ENCODE results near the gene NCSTN. TPM values are rescaled to one million over a fixed set of nuclear protein-coding genes. Genes with fewer than 3 reads are reported as not detected.

NCSTN gene
- total RNA-seq, 4 donors from 2014 or later: 30.6 to 101 (median 67.3) TPM

DNA sequence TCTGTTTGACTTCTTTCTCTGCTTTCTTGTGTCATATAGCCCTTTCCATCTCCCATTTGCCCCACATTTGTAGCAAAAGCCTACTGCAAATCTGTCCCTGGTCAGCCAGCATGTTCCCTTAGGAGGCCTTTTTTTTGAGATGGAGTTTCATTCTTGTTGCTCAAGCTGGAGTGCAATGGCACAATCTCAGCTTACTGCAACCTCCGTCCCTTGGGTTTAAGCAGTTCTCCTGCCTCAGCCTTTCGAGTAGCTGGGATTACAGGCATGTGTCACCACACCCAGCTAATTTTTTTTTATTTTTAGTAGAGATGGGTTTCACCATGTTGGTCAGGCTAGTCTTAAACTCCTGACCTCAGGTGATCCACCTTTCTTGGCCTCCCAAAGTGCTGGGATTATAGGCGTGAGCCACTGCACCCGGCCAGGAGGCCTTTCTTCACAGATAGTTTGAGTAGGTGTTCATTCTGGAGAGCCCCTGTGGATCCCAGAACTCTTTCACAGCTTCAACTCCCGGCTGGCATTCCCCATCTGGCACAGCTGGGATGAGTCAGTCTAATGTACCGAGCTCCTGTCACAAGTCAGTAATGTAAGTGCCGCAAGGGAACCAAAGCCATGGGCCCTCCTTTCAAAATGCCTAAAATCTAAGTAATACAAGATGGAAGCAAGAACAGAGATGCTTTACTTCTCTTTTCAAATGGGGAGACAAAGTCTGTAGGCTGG, 14.3 kb downstream of the NCSTN start:
- no peaks in the 10 kb centered on the region for H3K9me3 ChIP-seq
- intact Hi-C loops (cut with DNase I; ENCODE audit: low total_unique reads) (no loop called here), in situ Hi-C loops (cut with MboI; ENCODE audit: low pct_ligation_motif_present in 1 of 4, low pct_unique_long_range_greater_than_20kb in 1 of 4, low sequenced_read_pairs in 3 of 4) (no loop called here)
- DNase-seq: no peak
- H3K4me3 ChIP-seq: no peak overlapping the region
- no peaks in the 10 kb centered on the region for H3K4me1 ChIP-seq
- TF ChIP-seq POLR2A (IDR thresholded peaks at IDR 0.05) (no peak), EP300 (IDR thresholded peaks at IDR 0.05; ENCODE audit: low read depth) (no peak), POLR2AphosphoS5 (IDR thresholded peaks at IDR 0.05) (no peak)
- TF ChIP-seq, protein P1, sequence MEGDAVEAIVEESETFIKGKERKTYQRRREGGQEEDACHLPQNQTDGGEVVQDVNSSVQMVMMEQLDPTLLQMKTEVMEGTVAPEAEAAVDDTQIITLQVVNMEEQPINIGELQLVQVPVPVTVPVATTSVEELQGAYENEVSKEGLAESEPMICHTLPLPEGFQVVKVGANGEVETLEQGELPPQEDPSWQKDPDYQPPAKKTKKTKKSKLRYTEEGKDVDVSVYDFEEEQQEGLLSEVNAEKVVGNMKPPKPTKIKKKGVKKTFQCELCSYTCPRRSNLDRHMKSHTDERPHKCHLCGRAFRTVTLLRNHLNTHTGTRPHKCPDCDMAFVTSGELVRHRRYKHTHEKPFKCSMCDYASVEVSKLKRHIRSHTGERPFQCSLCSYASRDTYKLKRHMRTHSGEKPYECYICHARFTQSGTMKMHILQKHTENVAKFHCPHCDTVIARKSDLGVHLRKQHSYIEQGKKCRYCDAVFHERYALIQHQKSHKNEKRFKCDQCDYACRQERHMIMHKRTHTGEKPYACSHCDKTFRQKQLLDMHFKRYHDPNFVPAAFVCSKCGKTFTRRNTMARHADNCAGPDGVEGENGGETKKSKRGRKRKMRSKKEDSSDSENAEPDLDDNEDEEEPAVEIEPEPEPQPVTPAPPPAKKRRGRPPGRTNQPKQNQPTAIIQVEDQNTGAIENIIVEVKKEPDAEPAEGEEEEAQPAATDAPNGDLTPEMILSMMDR (IDR thresholded peaks at IDR 0.05): no peak
- no peaks in the 10 kb centered on the region for H3K27me3 ChIP-seq
- H3K27ac ChIP-seq: no peak overlapping the region
- WGBS, 2 donors (ENCODE audit: low coverage in 1 of 2): 91% methylated on average over 7 of the region's 7 CpGs; no CpG with 5 or more reads in 1 of the 2 donors
- H3K36me3 ChIP-seq: peaks cover 0 to 49% (median 21%) of the 10 kb centered on the region in 4 donors

DNA sequence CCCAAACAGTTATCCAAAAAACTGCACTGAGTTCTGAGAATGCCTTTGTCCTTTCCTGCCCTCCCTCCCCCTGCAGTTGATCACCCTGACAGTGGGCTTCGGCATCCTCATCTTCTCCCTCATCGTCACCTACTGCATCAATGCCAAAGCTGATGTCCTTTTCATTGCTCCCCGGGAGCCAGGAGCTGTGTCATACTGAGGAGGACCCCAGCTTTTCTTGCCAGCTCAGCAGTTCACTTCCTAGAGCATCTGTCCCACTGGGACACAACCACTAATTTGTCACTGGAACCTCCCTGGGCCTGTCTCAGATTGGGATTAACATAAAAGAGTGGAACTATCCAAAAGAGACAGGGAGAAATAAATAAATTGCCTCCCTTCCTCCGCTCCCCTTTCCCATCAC, 14.9 kb downstream of the NCSTN start:
- Histone ChIP-seq H3K27me3 (no peaks in the 10 kb centered on the region), H3K4me1 (no peaks in the 10 kb centered on the region), H3K27ac (no peak overlapping the region), H3K9me3 (no peaks in the 10 kb centered on the region), H3K4me3 (no peak overlapping the region), H3K36me3 (peaks cover 0 to 43% (median 21%) of the 10 kb centered on the region in 4 donors)
- in situ Hi-C loops (cut with MboI; ENCODE audit: low pct_ligation_motif_present in 1 of 4, low pct_unique_long_range_greater_than_20kb in 1 of 4, low sequenced_read_pairs in 3 of 4): no loop called here
- no peak for DNase-seq
- intact Hi-C loops (cut with DNase I; ENCODE audit: low total_unique reads): no loop called here
- TF ChIP-seq EP300 (IDR thresholded peaks at IDR 0.05; ENCODE audit: low read depth) (no peak), POLR2AphosphoS5 (IDR thresholded peaks at IDR 0.05) (no peak), POLR2A (IDR thresholded peaks at IDR 0.05) (no peak)
- TF ChIP-seq, protein P1 (IDR thresholded peaks at IDR 0.05): no peak
- WGBS, 2 donors (ENCODE audit: low coverage in 1 of 2): 85 to 100% methylated on average over 2 to 4 of the region's 4 CpGs

DNA sequence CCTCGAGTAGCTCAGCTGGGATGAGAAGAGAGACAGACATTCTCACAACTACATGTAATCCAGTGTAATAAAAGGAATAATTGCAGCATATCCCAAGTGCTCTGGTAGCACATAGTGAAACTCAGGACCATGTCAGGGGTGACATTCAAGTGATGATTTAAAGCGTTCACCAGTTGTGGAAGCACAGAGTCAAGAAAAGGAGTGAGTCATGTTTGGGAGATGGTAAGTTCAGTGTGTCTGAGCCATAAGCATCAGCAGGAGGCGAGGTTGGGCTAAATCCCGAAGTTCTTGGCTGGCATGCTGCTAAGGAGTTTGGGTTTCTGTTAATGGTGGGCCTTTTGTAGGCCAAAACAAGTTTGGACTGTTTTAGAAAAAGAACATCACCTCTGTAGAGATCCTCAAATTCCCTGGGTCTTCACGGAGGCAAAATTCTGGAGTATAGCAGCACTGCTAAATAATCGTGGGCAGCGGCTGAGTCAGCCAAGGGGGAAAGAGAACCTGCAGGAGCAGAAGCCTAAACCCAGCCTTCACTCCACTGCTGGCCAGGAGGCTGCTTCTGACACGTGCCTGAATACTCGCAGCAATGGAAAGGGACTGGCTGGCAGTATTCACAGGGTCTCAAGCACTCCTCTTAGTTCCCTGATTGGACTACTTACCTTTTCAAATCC, 16.5 kb downstream of the NCSTN start:
- H3K36me3 ChIP-seq: peaks cover 0 to 27% (median 12%) of the 10 kb centered on the region in 4 donors
- no peaks in the 10 kb centered on the region for H3K9me3 ChIP-seq
- no peak for DNase-seq
- no peak overlapping the region for H3K27ac ChIP-seq
- no peaks in the 10 kb centered on the region for H3K4me1 ChIP-seq
- intact Hi-C loops (cut with DNase I; ENCODE audit: low total_unique reads) (no loop called here), in situ Hi-C loops (cut with MboI; ENCODE audit: low pct_ligation_motif_present in 1 of 4, low pct_unique_long_range_greater_than_20kb in 1 of 4, low sequenced_read_pairs in 3 of 4) (no loop called here)
- H3K27me3 ChIP-seq: no peaks in the 10 kb centered on the region
- no peak overlapping the region for H3K4me3 ChIP-seq
- WGBS, 2 donors (ENCODE audit: low coverage in 1 of 2): 85% methylated on average over 4 to 9 of the region's 9 CpGs
- TF ChIP-seq EP300 (IDR thresholded peaks at IDR 0.05; ENCODE audit: low read depth): no peak
- no peak for TF ChIP-seq POLR2AphosphoS5 (IDR thresholded peaks at IDR 0.05)
- TF ChIP-seq POLR2A (IDR thresholded peaks at IDR 0.05): no peak
- TF ChIP-seq, protein P1 (IDR thresholded peaks at IDR 0.05): no peak

DNA sequence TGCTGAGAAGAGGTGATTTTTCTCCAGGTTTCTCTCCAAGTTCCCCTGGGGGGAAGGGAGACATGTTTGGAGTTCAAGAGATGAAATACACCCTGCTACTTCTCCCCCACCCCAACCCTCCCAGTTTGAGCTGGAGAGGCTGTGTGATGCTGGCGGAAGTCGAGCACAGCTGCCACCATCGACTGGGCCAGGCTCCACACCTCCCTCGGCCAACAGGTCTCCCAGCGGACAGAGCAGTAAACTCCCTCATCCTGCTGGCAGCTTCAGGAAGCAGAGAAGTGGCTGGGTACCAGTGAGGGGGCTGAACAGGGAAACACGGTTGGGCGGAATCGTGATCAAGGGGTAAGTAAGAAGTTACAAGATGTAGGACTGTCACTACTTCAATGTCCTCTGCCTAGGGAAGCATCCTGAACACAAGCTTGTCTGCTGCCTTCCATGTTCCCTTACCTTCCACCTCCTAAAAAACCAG, 17.1 kb downstream of the NCSTN start:
- Histone ChIP-seq H3K27me3 (no peaks in the 10 kb centered on the region), H3K9me3 (no peaks in the 10 kb centered on the region), H3K27ac (no peak overlapping the region), H3K36me3 (peaks cover 0 to 21% (median 9%) of the 10 kb centered on the region in 4 donors), H3K4me3 (no peak overlapping the region), H3K4me1 (no peaks in the 10 kb centered on the region)
- no peak for DNase-seq
- in situ Hi-C loops (cut with MboI; ENCODE audit: low pct_ligation_motif_present in 1 of 4, low pct_unique_long_range_greater_than_20kb in 1 of 4, low sequenced_read_pairs in 3 of 4) (no loop called here), intact Hi-C loops (cut with DNase I; ENCODE audit: low total_unique reads) (no loop called here)
- 87% methylated on average over 8 of the region's 8 CpGs; no CpG with 5 or more reads in 1 of the 2 donors for WGBS, 2 donors (ENCODE audit: low coverage in 1 of 2)
- TF ChIP-seq EP300 (IDR thresholded peaks at IDR 0.05; ENCODE audit: low read depth) (no peak), POLR2A (IDR thresholded peaks at IDR 0.05) (no peak), POLR2AphosphoS5 (IDR thresholded peaks at IDR 0.05) (no peak)
- TF ChIP-seq, protein P1 (IDR thresholded peaks at IDR 0.05): no peak

All from transverse colon (tissue), 4 donors.